Measurements from ENCODE around the gene SMG5. TPM values are rescaled to one million over a fixed set of nuclear protein-coding genes. Genes with fewer than 3 reads are reported as not detected.

SMG5 gene
- total RNA-seq, 1 experiment from 2014 or later, result 109 TPM

- no peak for TF ChIP-seq E2F1 (CRISPR knock-in tag; IDR thresholded peaks at IDR 0.05)
These were observed 8.8 kb upstream of the SMG5 start (continued) for GRCh38 chr1:156291226-156292061.

- ChIA-PET POLR2A (interaction anchor here (0.6 kb wide), 1 partner anchor 156 kb away, joined by 4 read pairs; no protein-coding TSS in a partner anchor), CTCF (interaction anchor here (0.7 kb wide), 1 partner anchor 70 kb away, joined by 3 read pairs; no protein-coding TSS in a partner anchor)
- DNase-seq (ENCODE audit: low spot score), result no peak
- Mint-ChIP-seq H3K9me3 (no peaks in the 10 kb centered on the region), H3K4me3 (no peak overlapping the region), H3K27me3 (ENCODE audit: low read depth) (no peaks in the 10 kb centered on the region), H3K36me3 (no peaks in the 10 kb centered on the region), H3K27ac (no peak overlapping the region), H3K4me1 (peaks cover 4% of the 10 kb centered on the region)
- TF ChIP-seq PRRX2 (CRISPR knock-in tag; IDR thresholded peaks at IDR 0.05) (no peak), MAX (CRISPR knock-in tag; IDR thresholded peaks at IDR 0.05) (no peak), ATF6 (CRISPR knock-in tag; IDR thresholded peaks at IDR 0.05) (no peak), AFF4 (CRISPR knock-in tag; IDR thresholded peaks at IDR 0.05; ENCODE audit: borderline replicate concordance) (no peak), PRDM15 (CRISPR knock-in tag; IDR thresholded peaks at IDR 0.05) (no peak), RELA (CRISPR knock-in tag; IDR thresholded peaks at IDR 0.05; ENCODE audit: borderline replicate concordance) (no peak), IRF2 (CRISPR knock-in tag; IDR thresholded peaks at IDR 0.05; ENCODE audit: borderline replicate concordance, low read depth) (no peak), ZNF138 (CRISPR knock-in tag; conservative IDR thresholded peaks at IDR 0.05) (no peak), HMGA2 (CRISPR knock-in tag; IDR thresholded peaks at IDR 0.05) (no peak), RORB (CRISPR knock-in tag; IDR thresholded peaks at IDR 0.05) (no peak), NFE2L1 (CRISPR knock-in tag; IDR thresholded peaks at IDR 0.05) (no peak), FOXP4 (CRISPR knock-in tag; IDR thresholded peaks at IDR 0.05) (no peak)
- ATAC-seq, result no peak
These were observed 7.2 kb upstream of the SMG5 start for GRCh38 chr1:156289857-156290256.

Measured in WTC11 (cell line).